ENCODE measurements around the gene CAMTA1.
"Not testable (repeated sequence)": the region's sequence is repeated elsewhere in the genome, so short reads cannot be mapped to it uniquely, and the experiment has no call there.

CAMTA1 gene

GRCh38 chr1:6831366-6831765 is 46.1 kb downstream of the CAMTA1 start:
- DNase-seq (ENCODE audit: insufficient read length, low spot score) (no peak), FAIRE-seq (no peak)
- no peak for TF ChIP-seq CTCF (IDR thresholded peaks at IDR 0.05; ENCODE audit: insufficient read depth, missing control alignments)

GRCh38 chr1:6832006-6832405 is 46.8 kb downstream of the CAMTA1 start:
- FAIRE-seq: not testable (repeated sequence)

GRCh38 chr1:6832531-6833188 is 47.4 kb downstream of the CAMTA1 start:
- FAIRE-seq (no peak), DNase-seq (ENCODE audit: insufficient read length, low spot score) (no peak)
- no peak for TF ChIP-seq CTCF (IDR thresholded peaks at IDR 0.05; ENCODE audit: insufficient read depth, missing control alignments)

More at GRCh38 chr1:6832006-6832405, 46.8 kb downstream of the CAMTA1 start:
- DNase-seq (ENCODE audit: insufficient read length, low spot score): not testable (repeated sequence)

GRCh38 chr1:6833804-6834203 is 48.5 kb downstream of the CAMTA1 start:
- DNase-seq (ENCODE audit: insufficient read length, low spot score) (no peak), FAIRE-seq (no peak)
- no peak for TF ChIP-seq CTCF (IDR thresholded peaks at IDR 0.05; ENCODE audit: insufficient read depth, missing control alignments)

- DNase-seq (ENCODE audit: insufficient read length, low spot score) (no peak), FAIRE-seq (no peak)
- TF ChIP-seq CTCF (IDR thresholded peaks at IDR 0.05; ENCODE audit: insufficient read depth, missing control alignments): no peak
These were observed 49.1 kb downstream of the CAMTA1 start for GRCh38 chr1:6834366-6834765.

- no peak for TF ChIP-seq CTCF (IDR thresholded peaks at IDR 0.05; ENCODE audit: insufficient read depth, missing control alignments)
- no peak for FAIRE-seq
These were observed 49.9 kb downstream of the CAMTA1 start for GRCh38 chr1:6835139-6835538.

GRCh38 chr1:6842301-6842700 is 57.0 kb downstream of the CAMTA1 start:
- FAIRE-seq (no peak), DNase-seq (ENCODE audit: insufficient read length, low spot score) (no peak)
- no peak for TF ChIP-seq CTCF (IDR thresholded peaks at IDR 0.05; ENCODE audit: insufficient read depth, missing control alignments)

More at GRCh38 chr1:6835139-6835538, 49.9 kb downstream of the CAMTA1 start:
- DNase-seq (ENCODE audit: insufficient read length, low spot score): no peak

- FAIRE-seq; DNase-seq (ENCODE audit: insufficient read length, low spot score): not testable (repeated sequence)
These were observed 60.5 kb downstream of the CAMTA1 start for GRCh38 chr1:6845786-6846185.
